A673 (cell line): Measurements from ENCODE around the gene FAM89B.

Source experiments
- EZH2 ChIP-seq: fragments of 200-600 bp; sonication (generic); IDR thresholded peaks from 2 replicates; pipeline ENCODE4 v1.6.1; 2017; ENCODE audit warnings: borderline replicate concordance, low read depth, mild to moderate bottlenecking, mixed read lengths, antibody characterized with exemption, low read length; ENCODE audit not compliant: poor library complexity, severe bottlenecking
- TF ChIP-seq, protein P1 (sequence below): fragments of 300-800, 200-600 bp; sonication (generic); conservative IDR thresholded peaks from 2 replicates; pipeline ENCODE4 v1.5.1; 2017; ENCODE audit warnings: low read depth, mild to moderate bottlenecking, antibody characterized with exemption, low read length, moderate library complexity, mixed read lengths

DNA sequence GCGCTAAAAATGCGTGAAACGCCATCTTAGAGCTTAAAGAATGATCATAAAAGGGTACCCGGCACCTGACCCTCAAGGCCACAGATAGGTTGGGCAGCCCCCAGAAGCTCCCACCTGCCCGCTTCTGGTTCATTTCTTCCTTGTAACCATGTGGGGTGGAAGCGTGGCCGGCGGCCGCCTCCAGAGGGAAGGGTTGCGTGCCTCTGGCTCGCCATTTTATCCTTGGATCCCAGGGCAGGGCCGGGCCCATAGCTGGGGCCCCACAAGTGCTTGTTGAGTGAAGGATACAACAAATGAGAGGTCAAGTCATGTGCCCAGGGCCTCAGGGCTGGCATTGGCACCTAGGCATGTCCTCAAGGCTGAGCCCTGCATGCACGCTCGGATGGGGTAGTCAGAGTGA lies 49.1 kb downstream of the FAM89B start:
- TF ChIP-seq, protein P1, sequence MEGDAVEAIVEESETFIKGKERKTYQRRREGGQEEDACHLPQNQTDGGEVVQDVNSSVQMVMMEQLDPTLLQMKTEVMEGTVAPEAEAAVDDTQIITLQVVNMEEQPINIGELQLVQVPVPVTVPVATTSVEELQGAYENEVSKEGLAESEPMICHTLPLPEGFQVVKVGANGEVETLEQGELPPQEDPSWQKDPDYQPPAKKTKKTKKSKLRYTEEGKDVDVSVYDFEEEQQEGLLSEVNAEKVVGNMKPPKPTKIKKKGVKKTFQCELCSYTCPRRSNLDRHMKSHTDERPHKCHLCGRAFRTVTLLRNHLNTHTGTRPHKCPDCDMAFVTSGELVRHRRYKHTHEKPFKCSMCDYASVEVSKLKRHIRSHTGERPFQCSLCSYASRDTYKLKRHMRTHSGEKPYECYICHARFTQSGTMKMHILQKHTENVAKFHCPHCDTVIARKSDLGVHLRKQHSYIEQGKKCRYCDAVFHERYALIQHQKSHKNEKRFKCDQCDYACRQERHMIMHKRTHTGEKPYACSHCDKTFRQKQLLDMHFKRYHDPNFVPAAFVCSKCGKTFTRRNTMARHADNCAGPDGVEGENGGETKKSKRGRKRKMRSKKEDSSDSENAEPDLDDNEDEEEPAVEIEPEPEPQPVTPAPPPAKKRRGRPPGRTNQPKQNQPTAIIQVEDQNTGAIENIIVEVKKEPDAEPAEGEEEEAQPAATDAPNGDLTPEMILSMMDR: no peak
- TF ChIP-seq EZH2: no peak
